ENCODE results near the gene AK9.
"Not testable (repeated sequence)": the region's sequence is repeated elsewhere in the genome, so short reads cannot be mapped to it uniquely, and the experiment has no call there.

Gene AK9

GRCh38 chr6:109612268-109612667 is 78.7 kb downstream of the AK9 start:
- no peak for DNase-seq

DNA sequence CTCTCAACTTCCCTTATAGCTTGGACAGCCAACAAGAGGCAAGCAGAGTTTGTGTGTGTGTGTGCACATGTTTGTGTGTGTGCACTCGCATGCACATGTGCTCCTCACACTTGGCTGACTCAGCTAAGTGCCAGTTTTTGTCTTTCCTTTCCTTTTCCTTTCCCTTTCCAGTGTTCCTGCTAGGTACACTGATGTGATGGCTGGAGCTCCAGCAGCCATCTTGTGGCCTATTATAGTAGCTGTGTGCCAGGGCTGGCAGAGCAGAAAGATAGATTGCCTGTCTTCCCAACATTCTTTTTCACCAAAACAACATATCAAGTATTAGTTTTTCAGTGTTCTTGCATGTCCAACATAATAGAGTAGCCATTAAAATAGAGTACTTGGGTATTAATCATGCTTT is 79.5 kb downstream of the AK9 start:
- no peak for DNase-seq

DNA sequence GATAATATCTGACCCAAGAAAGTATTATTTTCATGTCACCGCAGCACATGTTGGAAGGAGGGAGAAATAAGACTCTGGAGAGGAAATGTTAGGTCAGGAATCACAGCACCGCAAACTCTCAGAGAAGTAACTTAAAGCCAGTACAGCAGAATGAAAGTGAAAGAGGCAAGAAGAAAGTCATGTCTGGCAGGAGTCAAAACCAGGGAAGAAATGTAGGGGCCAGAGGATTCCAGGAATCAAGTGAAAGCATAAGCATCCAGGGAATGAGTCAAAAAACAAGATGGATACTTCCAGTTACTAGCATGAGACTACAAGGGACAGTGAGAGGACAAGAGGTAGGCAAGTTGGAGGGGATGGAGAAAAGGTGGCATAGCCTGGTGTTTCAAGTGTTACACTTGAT is 80.4 kb downstream of the AK9 start:
- DNase-seq: no peak

DNA sequence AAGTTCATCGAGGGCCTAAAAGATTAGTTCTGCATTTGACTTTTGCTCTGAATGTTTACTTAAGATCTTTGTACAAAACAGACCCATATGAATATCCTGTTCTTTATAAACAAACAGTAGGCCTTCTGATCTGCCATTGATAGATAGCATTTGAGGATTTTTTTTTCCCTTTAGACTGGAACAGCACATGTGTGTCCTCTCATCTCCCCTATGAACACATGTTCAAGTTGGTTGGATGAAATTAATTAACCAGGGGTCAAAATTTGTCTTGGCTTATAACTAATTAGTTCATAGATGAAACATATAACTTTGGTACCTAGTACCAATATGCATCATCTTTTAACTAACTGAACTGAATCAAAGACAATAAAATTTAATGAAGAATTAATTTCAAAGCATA is 81.3 kb downstream of the AK9 start:
- DNase-seq: no peak

DNA sequence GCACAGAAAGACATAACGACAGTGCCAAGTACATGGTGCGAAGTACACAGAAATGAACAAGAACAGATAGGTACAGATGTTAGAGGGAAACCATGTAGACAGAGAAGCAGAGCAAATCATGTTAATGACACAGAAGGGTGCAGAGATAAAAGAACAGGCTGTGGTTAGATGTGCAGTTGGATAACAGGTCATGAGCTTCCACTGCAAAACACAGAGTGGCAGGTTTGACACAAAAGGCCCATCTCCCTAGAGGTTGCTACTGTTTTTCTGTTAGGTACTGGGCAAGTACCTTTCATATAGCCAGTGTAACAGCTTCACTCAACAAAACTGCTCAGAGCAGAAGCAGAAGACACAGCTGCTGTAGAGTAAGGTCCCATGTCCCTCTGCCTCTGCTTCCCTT is 84.6 kb downstream of the AK9 start:
- no peak for DNase-seq

- no peak for DNase-seq
Measured at GRCh38 chr6:109595998-109596397, 95.0 kb downstream of the AK9 start.

DNA sequence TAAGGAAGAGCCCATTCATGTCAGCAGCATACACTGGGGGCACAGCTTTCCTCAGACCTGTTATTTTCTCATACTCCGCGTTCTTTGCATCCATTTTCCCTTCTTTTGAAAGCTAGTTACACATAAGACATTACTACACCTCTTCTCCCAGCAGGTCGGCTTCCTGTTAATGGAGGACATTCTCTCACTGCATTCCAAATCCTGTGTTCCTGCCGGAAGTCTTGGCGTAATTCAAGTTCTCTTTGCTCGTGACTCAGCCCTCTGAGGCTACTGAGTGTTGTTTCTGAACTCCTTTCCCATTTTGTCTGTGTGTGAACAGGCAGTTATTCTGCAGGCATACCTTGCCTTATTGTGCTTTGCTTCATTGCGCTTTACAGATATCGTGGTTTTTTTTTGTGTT is 110.5 kb downstream of the AK9 start:
- DNase-seq: no peak

GRCh38 chr6:109579361-109579760 is 111.6 kb downstream of the AK9 start:
- no peak for DNase-seq

DNA sequence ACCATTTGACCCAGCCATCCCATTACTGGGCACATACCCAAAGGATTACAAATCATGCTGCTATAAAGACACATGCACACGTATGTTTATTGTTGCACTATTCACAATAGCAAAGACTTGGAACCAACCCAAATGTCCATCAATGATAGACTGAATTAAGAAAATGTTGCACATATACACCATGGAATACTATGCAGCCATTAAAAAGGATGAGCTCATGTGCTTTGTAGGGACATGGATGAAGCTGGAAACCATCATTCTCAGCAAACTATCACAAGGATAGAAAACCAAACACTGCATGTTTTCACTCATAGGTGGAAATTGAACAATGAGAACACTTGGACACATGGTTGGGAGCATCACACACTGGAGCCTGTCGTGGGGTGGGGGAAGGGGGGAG is 121.1 kb downstream of the AK9 start:
- not testable (repeated sequence) for DNase-seq

GRCh38 chr6:109561844-109562243 is 129.2 kb downstream of the AK9 start:
- no peak for DNase-seq

GRCh38 chr6:109531446-109531845 is 159.6 kb downstream of the AK9 start:
- no peak for DNase-seq

GRCh38 chr6:109527989-109528388 is 163.0 kb downstream of the AK9 start:
- peak; percentile 26 for DNase-seq

DNA sequence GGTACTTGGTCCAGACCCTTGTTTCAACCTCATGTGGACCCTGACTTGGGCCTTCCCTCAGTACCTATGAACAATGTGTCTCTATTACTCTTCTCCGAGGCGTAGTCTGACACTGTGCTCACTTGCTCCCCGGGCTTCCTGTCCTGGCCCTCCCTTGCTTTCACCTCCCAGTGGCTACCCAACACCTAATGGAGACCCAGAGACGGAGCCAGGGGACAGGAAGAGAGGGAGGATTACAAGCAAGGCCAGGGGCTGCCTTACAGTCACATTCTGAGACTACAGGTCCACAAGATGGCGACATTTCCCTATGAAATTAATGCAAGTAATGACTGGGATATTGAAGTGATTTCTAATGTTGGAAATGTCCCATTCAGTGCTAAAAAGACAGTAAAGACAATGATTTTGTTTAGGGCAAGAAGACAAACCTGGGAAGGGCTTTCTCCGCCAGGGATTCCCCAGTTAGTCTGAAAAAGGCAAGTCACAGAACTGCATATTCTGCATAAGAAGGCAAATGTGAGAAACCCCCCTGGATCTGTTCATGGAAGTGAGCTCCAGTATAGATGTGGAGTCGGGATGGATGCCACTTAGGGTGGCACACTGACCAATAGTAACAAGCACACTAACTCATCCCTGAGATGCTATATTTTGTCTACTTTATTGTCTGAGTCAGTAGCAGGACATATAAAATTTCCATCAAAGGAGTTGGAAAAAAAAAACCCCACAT is 163.9 kb downstream of the AK9 start:
- DNase-seq: no peak

DNA sequence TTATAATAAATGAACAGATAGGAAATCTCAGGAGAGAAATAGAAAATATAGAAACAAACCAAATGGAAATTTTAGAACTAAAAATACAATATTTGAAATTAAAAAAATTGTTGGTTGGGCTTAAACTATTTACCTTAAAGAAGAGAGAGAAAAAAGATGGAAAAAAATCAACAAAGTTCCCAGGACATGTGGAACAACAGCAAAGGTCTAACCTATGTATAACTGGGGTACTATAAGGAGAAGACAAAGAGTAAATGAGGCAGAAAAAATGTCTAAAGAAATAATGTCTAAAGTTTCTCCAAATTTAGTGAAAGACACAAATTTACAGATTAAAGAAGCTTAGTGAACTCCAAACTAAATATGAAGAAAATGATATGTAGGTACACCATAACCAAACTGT is 166.9 kb downstream of the AK9 start:
- DNase-seq: no peak

- DNase-seq: no peak
Measured at GRCh38 chr6:109523478-109523877, 167.5 kb downstream of the AK9 start.

GRCh38 chr6:109521080-109521479 is 169.9 kb downstream of the AK9 start:
- DNase-seq: no peak

DNA sequence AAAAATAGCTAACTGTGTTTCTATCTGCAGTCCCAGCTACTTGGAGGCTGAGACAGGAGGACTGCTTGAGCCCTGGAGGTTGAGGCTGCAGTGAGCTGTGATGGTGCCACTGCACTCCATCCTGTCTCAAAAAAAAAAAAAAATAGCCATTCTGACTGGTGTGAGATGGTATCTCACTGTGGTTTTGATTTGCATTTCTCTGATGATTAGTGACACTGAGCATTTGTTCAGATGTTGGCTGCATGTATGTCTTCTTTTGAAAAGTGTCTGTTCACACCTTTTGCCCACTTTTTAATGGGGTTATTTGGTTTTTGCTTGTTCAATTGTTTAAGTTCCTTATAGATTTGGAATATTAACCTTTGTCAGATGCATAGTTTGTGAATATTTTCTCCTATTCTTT is 171.4 kb downstream of the AK9 start:
- not testable (repeated sequence) for DNase-seq

DNA sequence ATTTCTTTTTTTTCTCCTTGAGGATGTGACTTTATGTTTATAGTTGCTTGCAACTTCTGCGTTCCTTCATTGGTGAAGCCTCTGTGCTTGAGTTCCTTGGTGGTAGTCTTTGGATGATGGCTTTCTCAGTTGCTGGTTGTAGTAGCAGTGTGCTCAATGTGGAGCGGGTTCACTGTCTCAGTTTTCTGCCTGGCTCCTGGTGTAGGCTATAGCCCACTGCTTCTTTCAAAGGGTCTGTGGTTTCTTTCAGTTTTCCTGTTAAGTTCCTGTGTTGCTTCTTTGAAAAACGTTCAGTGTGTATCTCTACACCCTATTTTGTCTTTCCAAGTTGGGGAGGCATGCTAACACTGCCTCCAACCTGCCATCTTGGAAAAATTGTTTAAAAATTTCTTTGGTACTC is 174.1 kb downstream of the AK9 start:
- no peak for DNase-seq

GRCh38 chr6:109515781-109516409 is 175.1 kb downstream of the AK9 start:
- no peak for DNase-seq

- no peak for DNase-seq
Measured at GRCh38 chr6:109514946-109515345, 176.1 kb downstream of the AK9 start.

DNA sequence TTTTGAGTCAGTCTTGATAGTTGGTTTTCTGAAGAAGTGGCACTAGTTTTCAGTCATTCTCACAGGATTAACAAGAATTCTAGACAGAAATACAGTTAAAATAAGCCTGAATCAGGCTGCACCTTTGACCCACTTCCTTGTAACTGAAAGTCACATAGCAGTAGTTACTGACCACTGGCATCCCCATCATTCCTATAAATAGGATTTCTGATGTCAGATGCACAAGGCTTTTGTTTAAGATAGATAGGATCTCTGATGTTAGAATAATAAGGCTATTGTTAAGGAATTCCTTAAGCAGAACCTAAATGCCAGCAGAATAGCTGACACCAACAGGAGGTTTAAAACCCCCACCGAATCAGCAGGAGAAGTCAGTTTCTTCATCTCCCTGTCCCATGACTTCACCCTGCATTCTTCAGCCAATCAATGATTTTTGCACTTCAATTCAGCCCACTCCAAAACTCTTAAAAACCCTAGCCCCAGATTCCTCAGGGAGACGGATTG is 177.4 kb downstream of the AK9 start:
- no peak for DNase-seq

DNA sequence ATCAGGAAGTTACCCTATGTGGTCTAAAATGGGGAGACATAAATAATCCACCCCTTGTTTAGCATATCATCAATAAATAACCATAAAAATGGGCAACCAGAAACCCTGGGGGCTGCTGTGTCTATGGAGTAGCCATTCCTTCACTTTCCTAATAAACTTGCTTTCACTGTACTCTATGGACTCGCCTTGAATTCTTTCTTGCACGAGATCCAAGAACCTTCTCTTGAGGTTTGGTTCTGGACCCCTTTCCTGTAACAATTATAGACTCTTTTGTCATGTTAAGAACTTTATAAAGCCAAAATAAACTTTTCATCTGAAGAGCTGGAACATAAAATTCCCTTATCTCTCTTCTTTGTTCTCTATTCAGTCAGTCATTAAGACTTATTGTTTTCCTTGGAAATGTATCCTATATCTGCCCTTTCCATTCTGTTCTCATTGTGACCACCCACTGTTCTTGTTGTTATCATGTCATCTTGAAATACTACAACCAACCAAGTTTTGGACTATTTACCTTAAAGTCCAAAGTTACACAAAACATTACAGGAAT is 178.7 kb downstream of the AK9 start:
- no peak for DNase-seq

- DNase-seq: no peak
Measured at GRCh38 chr6:109511832-109512231, 179.2 kb downstream of the AK9 start.

GRCh38 chr6:109510358-109510757 is 180.6 kb downstream of the AK9 start:
- no peak for DNase-seq

All from 8988T (cell line).